GM21360 (cell line): ENCODE results near the gene SOX8.
"Not testable (repeated sequence)": the region's sequence is repeated elsewhere in the genome, so short reads cannot be mapped to it uniquely, and the experiment has no call there.

Experiments used
- ATAC-seq: cut with Tn5 transposase; IDR thresholded peaks from one replicate; pipeline ENCODE4 v1.9.1; 2021; ENCODE audit warnings: mild to moderate bottlenecking, moderate library complexity; ENCODE audit not compliant: unreplicated experiment

Gene SOX8

GRCh38 chr16:981695-982144 is at the start of gene SOX8:
Gene SOX8 (plus strand): TSS chr16:981770. CDS start chr16:981923, 153 bp downstream.
- no peak for ATAC-seq

- ATAC-seq, result no peak
These were observed 48.7 kb upstream of the SOX8 start for GRCh38 chr16:932831-933330.

DNA sequence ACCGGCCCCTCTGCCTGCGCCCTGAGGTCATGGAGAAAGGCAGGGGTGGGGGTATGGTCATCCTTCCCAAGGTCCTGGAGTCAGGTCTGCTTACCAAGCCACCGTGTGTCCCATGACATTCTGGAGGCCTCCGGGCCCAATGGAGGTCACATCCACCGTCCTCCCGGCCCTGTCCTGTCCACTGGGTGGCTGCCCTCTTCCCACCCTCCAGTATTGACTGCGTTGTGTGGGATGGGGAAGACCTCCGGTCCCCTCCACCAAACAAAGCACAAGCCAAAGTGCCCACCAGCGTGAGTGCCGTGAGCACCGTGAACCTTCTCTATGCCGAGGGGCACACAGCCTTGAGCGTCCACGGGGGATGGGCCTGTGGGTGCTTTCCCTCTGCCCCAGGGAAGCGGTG is 48.0 kb upstream of the SOX8 start:
- no peak for ATAC-seq

- ATAC-seq, result no peak
These were observed 47.4 kb upstream of the SOX8 start for GRCh38 chr16:934178-934577.

DNA sequence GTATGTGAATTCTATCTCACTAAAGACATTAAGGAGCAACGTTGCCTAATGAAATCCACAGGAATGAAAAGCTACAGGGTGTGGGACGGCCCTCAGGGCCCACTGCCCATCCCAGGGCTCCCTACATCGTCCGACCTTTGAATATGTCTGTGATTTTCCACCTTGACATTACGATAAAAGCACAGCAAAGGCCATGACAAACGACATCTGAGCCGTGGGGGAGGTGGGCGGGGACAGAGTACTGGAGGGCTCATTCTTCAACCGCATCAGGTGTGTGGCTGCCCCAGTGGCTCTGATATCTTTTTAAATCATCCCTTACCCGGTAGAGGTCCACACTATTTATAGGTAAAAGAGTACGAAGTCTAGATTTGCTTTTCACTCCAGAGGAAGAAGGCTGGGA is 45.9 kb upstream of the SOX8 start:
- no peak for ATAC-seq

- ATAC-seq, result no peak
These were observed 44.3 kb upstream of the SOX8 start for GRCh38 chr16:937311-937710.

DNA sequence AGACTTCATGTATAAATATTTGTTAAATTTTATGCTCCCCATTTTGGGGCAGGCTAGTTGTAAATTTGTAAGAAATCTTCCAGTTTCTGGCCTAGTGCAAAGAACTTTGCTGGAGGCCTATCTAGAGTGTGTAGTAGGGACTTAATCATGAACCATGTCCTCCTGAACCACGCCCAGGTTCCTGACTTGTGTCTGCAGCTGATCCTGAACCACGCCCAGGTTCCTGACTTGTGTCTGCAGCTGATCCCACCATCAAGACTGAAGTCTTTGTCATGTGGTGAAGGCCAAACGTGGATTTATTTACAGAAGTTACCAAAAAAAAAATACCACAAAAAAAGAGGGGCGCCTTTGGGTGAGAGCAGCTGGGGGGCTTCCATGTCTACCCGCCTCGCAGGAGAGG is 43.8 kb upstream of the SOX8 start:
- ATAC-seq, result no peak

GRCh38 chr16:938136-938535 is 43.4 kb upstream of the SOX8 start:
- no peak for ATAC-seq

DNA sequence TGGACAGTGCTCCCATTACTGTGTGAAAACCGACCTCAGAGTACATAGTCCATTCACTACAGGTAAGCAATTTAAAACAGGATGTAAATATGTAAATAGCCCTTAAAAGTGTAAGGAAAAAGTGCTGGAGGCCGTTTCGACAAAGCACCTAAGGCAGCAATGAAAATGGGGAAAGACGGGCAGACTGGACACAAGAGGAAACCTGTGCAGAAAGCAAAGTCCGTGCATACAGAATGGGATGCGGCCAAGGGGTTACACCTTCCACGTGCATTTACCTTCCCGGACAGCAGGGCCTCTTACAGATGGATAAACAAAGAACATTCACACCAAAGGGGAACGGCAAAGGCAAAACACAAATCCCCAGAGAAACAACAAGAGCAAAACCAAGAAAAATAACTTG is 42.8 kb upstream of the SOX8 start:
- no peak for ATAC-seq

- no peak for ATAC-seq
These were observed 42.3 kb upstream of the SOX8 start for GRCh38 chr16:939311-939710.

- ATAC-seq, result no peak
These were observed 41.6 kb upstream of the SOX8 start for GRCh38 chr16:939941-940340.

- no peak for ATAC-seq
These were observed 39.0 kb upstream of the SOX8 start for GRCh38 chr16:942436-943060.

DNA sequence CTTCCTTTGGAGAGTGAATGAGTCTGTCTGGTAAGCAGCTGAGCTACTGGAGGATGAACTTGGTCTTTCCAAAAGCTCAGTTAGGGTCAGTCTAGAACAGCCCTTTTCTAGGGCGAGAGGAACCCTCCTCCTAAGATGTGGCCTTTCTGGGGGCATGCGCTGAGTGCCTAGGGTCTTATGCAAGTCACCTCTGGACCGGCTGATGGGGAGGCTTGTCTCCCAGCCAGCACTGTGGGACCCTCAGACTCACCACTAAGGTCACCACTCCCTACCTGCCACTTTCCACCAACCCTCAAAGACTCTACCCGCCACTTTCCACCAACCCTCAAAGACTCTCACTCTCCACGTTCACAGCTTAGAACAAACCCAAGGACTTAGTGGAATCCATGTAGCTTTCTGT is 37.6 kb upstream of the SOX8 start:
- ATAC-seq, result no peak

DNA sequence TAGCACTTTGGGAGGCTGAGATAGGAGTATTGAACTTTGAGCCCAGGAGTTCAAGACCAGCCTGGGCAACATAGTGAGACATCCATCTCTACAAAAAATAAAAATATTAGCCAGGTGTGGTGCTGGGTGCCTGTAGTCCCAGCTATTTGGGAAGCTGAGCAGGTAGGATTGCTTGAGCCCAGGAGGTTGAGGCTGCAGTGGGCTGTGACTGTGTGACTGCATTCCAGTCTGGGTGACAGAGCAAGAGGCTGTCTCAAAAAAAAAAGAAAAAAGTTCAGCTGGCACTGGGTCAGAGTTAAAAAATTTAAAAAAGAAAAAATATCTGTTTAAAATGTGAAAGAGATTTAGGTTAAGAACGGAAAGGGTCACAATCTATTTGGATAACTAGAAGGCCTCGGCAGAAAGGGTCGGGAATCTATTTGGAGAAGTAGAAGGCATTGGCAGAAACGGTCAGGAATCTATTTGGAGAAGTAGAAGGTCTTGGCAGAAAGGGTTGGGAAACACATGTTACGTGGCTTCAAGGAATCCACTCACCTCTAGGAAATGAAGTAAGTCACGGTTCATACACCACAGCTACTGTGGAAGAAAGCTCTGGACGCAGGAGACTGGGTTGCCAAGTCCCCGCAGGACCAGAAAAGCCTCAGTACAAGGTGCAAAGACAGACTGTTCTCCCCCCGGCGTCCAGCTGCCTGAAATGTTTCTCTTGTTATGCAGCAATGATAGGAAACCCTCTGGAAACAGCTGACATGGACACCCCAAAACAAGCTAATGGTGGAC is 36.1 kb upstream of the SOX8 start:
- ATAC-seq, result no peak

GRCh38 chr16:946048-946395 is 35.5 kb upstream of the SOX8 start:
- ATAC-seq, result no peak

DNA sequence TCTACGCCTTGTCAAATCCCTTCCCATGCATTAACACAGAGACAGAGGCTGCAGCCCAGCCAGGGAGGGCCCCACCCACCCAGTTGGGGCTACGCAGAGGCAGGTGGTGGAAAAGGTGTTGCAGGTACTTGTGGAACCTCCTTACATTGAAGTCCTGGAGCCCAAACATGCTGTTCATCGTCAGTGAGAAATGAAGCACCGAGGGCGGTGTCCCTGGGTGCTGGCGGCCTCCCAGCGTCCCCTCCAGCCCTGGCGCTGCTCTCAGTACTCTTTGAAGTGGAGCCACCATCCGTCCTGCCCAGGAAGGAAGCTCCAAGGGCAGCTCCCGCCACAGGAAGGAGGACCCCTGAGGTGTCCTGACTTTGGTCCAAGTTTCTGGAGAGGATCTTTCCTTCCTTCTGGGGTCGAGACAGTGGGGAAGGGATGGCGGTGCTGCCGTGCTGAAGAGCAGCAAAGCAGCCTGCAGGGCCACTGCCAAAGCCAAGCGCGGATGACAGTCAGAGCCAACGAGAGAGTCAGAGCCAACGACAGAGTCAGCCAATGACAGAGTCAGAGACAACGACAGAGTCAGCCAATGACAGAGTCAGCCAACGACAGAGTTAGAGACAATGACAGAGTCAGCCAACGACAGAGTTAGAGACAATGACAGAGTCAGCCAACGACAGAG is 34.2 kb upstream of the SOX8 start:
- no peak for ATAC-seq

DNA sequence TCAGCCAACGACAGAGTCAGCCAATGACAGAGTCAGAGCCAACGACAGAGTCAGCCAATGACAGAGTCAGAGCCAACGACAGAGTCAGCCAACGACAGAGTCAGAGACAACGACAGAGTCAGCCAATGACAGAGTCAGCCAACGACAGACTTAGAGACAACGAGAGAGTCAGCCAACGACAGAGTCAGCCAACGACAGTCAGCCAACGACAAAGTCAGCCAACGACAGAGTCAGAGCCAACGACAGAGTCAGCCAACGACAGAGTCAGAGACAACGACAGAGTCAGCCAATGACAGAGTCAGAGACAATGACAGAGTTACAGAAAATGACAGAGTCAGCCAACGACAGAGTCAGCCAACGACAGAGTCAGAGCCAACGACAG is 33.7 kb upstream of the SOX8 start:
- not testable (repeated sequence) for ATAC-seq

DNA sequence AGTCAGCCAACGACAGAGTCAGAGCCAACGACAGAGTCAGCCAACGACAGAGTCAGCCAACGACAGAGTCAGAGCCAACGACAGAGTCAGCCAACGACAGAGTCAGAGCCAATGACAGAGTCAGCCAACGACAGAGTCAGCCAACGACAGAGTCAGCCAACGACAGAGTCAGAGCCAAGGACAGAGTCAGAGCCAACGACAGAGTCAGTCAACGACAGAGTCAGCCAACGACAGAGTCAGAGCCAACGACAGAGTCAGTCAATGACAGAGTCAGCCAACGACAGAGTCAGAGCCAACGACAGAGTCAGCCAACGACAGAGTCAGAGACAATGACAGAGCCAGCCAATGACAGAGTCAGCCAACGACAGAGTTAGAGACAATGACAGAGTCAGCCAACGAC is 32.8 kb upstream of the SOX8 start:
- ATAC-seq, result not testable (repeated sequence)

DNA sequence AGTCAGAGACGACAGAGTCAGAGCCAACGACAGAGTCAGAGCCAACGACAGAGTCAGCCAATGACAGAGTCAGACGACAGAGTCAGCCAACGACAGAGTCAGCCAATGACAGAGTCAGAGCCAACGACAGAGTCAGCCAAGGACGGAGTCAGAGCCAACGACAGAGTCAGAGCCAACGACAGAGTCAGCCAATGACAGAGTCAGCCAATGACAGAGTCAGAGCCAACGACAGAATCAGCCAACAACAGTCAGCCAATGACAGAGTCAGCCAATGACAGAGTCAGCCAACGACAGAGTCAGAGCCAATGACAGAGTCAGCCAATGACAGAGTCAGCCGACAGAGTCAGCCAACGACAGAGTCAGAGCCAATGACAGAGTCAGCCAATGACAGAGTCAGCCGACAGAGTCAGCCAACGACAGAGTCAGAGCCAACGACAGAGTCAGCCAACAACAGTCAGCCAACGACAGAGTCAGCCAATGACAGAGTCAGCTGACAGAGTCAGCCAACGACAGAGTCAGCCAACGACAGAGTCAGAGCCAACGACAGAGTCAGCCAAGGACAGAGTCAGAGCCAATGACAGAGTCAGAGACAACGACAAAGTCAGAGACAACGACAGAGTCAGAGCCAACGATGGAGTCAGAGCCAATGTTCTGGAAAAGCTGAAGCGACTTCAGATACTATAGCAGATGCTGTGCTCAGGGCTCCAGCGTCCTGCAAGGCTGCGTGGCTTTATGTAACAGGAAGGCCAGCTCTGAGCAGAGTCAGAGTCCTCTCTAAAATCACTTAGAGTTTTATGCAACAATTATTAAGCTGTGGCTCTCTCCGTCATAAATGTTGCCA is 30.6 kb upstream of the SOX8 start:
- not testable (repeated sequence) for ATAC-seq

DNA sequence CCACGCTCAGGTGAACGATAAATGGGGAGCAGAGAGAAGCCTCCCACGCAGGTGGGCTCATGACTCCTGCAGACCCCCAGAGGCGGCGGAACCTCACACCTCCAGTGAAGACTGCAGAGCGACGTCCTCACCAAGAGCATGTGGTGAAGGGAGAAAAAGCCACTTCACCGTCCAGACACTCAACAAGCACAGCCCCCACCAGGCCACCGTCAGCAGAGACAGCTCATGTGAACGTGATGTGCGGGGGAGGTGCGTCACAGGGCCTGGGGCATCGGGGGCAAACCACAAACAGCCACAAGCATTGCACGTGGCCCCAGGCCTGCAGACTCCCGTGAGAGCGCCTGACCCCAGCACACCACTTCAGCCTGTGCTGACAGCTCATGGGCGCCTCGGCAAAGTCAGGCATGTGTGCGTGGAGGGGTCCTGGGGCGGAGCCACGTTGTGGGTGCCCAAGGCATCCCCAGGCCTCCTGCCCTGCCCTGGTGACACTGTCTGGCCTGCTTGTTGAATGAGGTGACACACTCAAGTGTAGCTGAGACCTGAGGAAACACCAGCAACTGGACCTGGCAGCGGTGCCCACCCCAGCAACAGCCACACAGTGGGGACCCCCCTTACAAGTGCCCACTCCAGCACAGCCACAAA is 29.8 kb upstream of the SOX8 start:
- ATAC-seq, result no peak

- no peak for ATAC-seq
These were observed 29.2 kb upstream of the SOX8 start for GRCh38 chr16:952321-952720.
